Measurements from ENCODE around the gene MIPOL1. TPM values are rescaled to one million over a fixed set of nuclear protein-coding genes. Genes with fewer than 3 reads are reported as not detected.

MIPOL1 gene
- total RNA-seq, 1 donor from 2014 or later = 14.6 TPM

GRCh38 chr14:37490607-37491006 lies 292.9 kb downstream of the MIPOL1 start:
- DNase-seq (ENCODE audit: extremely low spot score, unreplicated experiment) = no peak
- H3K4me3 Mint-ChIP-seq (ENCODE audit: unreplicated experiment) = no peak overlapping the region
- H3K9me3 Mint-ChIP-seq (ENCODE audit: unreplicated experiment) = peaks cover 8% of the 10 kb centered on the region
- H3K4me1 Mint-ChIP-seq (ENCODE audit: unreplicated experiment) = no peaks in the 10 kb centered on the region
- TF ChIP-seq CTCF (IDR thresholded peaks at IDR 0.05) = no peak
- H3K27ac Mint-ChIP-seq (ENCODE audit: unreplicated experiment) = no peak overlapping the region
- no peaks in the 10 kb centered on the region for H3K36me3 Mint-ChIP-seq (ENCODE audit: unreplicated experiment)
- H3K27me3 Mint-ChIP-seq (ENCODE audit: unreplicated experiment) = peaks cover 2% of the 10 kb centered on the region

DNA sequence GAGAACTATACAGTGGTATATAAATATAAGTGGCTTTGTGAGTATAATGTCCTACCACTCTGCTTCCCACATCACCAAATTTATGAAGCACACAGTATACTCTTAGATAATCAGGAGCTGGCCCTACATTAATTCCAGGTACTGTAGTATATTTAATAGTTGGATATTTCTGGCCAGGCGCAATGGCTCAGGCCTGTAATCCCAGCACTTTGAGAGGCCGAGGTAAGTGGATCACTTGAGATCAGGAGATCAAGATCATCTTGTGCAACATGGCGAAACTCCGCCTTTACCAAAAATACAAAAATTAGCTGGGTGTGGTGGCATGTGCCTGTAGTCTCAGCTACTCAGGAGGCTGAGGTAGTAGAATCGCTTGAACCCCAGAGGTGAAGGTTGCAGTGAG lies 293.3 kb downstream of the MIPOL1 start:
- H3K27me3 Mint-ChIP-seq (ENCODE audit: unreplicated experiment) = peaks cover 2% of the 10 kb centered on the region
- no peak for DNase-seq (ENCODE audit: extremely low spot score, unreplicated experiment)
- peaks cover 6% of the 10 kb centered on the region for H3K9me3 Mint-ChIP-seq (ENCODE audit: unreplicated experiment)
- no peaks in the 10 kb centered on the region for H3K36me3 Mint-ChIP-seq (ENCODE audit: unreplicated experiment)
- no peak overlapping the region for H3K4me3 Mint-ChIP-seq (ENCODE audit: unreplicated experiment)
- no peak overlapping the region for H3K27ac Mint-ChIP-seq (ENCODE audit: unreplicated experiment)
- TF ChIP-seq CTCF (IDR thresholded peaks at IDR 0.05) = no peak
- no peaks in the 10 kb centered on the region for H3K4me1 Mint-ChIP-seq (ENCODE audit: unreplicated experiment)

GRCh38 chr14:37493606-37494005 lies 295.9 kb downstream of the MIPOL1 start:
- Mint-ChIP-seq H3K4me1 (ENCODE audit: unreplicated experiment) (no peaks in the 10 kb centered on the region), H3K4me3 (ENCODE audit: unreplicated experiment) (no peak overlapping the region), H3K27me3 (ENCODE audit: unreplicated experiment) (no peaks in the 10 kb centered on the region), H3K27ac (ENCODE audit: unreplicated experiment) (no peak overlapping the region), H3K36me3 (ENCODE audit: unreplicated experiment) (no peaks in the 10 kb centered on the region), H3K9me3 (ENCODE audit: unreplicated experiment) (no peaks in the 10 kb centered on the region)
- TF ChIP-seq CTCF (IDR thresholded peaks at IDR 0.05) = no peak
- no peak for DNase-seq (ENCODE audit: extremely low spot score, unreplicated experiment)

GRCh38 chr14:37497422-37497821 lies 299.7 kb downstream of the MIPOL1 start:
- H3K4me3 Mint-ChIP-seq (ENCODE audit: unreplicated experiment) = no peak overlapping the region
- H3K4me1 Mint-ChIP-seq (ENCODE audit: unreplicated experiment) = no peaks in the 10 kb centered on the region
- no peak for DNase-seq (ENCODE audit: extremely low spot score, unreplicated experiment)
- H3K36me3 Mint-ChIP-seq (ENCODE audit: unreplicated experiment) = peaks cover 3% of the 10 kb centered on the region
- no peak for TF ChIP-seq CTCF (IDR thresholded peaks at IDR 0.05)
- no peaks in the 10 kb centered on the region for H3K27me3 Mint-ChIP-seq (ENCODE audit: unreplicated experiment)
- H3K27ac Mint-ChIP-seq (ENCODE audit: unreplicated experiment) = no peak overlapping the region
- peaks cover 3% of the 10 kb centered on the region for H3K9me3 Mint-ChIP-seq (ENCODE audit: unreplicated experiment)

GRCh38 chr14:37501877-37502276 lies 304.1 kb downstream of the MIPOL1 start:
- TF ChIP-seq CTCF (IDR thresholded peaks at IDR 0.05) = no peak

More at GRCh38 chr14:37501877-37502276, 304.1 kb downstream of the MIPOL1 start:
- H3K4me1 Mint-ChIP-seq (ENCODE audit: unreplicated experiment) = no peaks in the 10 kb centered on the region
- peaks cover 3% of the 10 kb centered on the region for H3K36me3 Mint-ChIP-seq (ENCODE audit: unreplicated experiment)
- no peak overlapping the region for H3K27ac Mint-ChIP-seq (ENCODE audit: unreplicated experiment)
- peaks cover 3% of the 10 kb centered on the region for H3K9me3 Mint-ChIP-seq (ENCODE audit: unreplicated experiment)
- no peaks in the 10 kb centered on the region for H3K27me3 Mint-ChIP-seq (ENCODE audit: unreplicated experiment)
- H3K4me3 Mint-ChIP-seq (ENCODE audit: unreplicated experiment) = no peak overlapping the region
- DNase-seq (ENCODE audit: extremely low spot score, unreplicated experiment) = no peak

Data from osteocyte (in vitro differentiated cells).